HG02973 (cell line): Measurements from ENCODE around the gene CAB39L.
"Not testable (repeated sequence)": the region's sequence is repeated elsewhere in the genome, so short reads cannot be mapped to it uniquely, and the experiment has no call there.

Experiments used
- ATAC-seq: cut with Tn5 transposase; IDR thresholded peaks from one replicate; pipeline ENCODE4 v1.9.1; 2021; ENCODE audit warnings: moderate library complexity; ENCODE audit not compliant: unreplicated experiment

The CAB39L gene

GRCh38 chr13:49294723-49295122, 149.1 kb downstream of the CAB39L start:
- not testable (repeated sequence) for ATAC-seq

- no peak for ATAC-seq
These were observed 150.9 kb downstream of the CAB39L start for GRCh38 chr13:49292742-49293486.

- no peak for ATAC-seq
These were observed 155.4 kb downstream of the CAB39L start for GRCh38 chr13:49288458-49288857.

- no peak for ATAC-seq
These were observed 155.9 kb downstream of the CAB39L start for GRCh38 chr13:49287995-49288394.

GRCh38 chr13:49279885-49280284, 164.0 kb downstream of the CAB39L start:
- ATAC-seq: no peak

- no peak for ATAC-seq
These were observed 164.8 kb downstream of the CAB39L start for GRCh38 chr13:49279112-49279511.

GRCh38 chr13:49278211-49278610, 165.7 kb downstream of the CAB39L start:
- no peak for ATAC-seq

GRCh38 chr13:49272296-49272695, 171.6 kb downstream of the CAB39L start:
- ATAC-seq: no peak

GRCh38 chr13:49271264-49271663, 172.6 kb downstream of the CAB39L start:
- no peak for ATAC-seq

GRCh38 chr13:49265822-49266221, 178.0 kb downstream of the CAB39L start:
- no peak for ATAC-seq

GRCh38 chr13:49262634-49263033, 181.2 kb downstream of the CAB39L start:
- ATAC-seq: no peak

GRCh38 chr13:49259586-49259985, 184.3 kb downstream of the CAB39L start:
- no peak for ATAC-seq
